Suppressor macrophage (primary cell): ENCODE measurements around the gene SORL1.
"Not testable (repeated sequence)": the region's sequence is repeated elsewhere in the genome, so short reads cannot be mapped to it uniquely, and the experiment has no call there.

Experiments used
- DNase-seq, 4 experiments: peaks; one replicate each; pipeline ENCODE4 v3.0.0-alpha.2; 2020 to 2022

SORL1 gene

DNA sequence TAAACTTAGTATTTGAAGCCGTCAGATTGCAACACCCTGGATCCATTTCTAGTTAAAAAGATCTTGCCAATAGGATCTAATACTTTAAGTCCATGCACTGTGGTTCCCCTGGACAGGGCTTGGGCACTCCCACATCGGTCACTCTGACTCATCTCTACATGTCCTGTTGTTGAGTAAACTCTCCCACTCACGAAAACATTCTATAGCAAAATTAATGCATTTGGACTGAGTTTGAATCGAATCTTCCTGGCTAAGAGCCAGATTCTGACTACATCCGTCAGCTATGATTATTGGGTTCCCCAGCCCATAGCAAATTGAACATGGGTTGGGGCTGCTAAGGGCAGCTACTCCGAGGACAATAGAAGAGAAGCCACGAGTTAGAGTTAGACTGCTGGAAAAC is 182.8 kb downstream of the SORL1 start:
- peak; percentile 70 to 90 (median 81) for DNase-seq

DNA sequence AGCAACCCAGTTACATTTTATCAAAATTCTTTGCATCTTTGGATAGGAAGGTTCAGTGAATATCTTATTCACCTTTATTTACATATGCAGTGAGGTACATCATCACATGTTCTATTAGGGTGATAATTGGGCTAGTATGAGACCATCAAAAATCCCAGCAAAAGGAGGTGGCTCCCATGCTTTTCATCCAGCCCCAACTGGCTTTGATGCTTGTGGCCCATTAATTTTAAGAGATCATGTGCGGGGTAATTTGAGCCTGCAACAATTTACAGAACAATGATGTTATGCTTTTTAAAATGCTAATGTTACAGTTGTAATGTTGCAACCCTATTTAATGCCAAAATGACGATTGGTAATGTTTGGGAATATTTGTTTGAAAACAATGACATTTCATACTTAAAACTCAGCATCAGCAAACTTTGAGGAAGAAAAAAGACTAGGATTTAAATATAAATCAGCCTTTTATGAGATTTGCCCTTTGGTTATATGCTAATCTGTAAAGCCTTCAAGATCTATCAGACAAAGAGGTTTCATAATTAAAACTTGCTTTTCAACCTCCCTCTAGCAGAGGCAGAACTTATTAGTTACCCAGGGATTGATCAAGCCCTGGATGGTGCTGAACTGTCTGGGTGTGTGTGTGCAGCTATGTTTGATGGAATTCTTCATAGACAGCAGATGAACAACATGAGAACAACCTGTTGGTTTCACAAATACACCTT is 184.1 kb downstream of the SORL1 start:
- no peak for DNase-seq

- DNase-seq = peak in 2 of 4 experiments; percentile 21 to 29
Measured at GRCh38 chr11:121636800-121637176, 184.7 kb downstream of the SORL1 start.

DNA sequence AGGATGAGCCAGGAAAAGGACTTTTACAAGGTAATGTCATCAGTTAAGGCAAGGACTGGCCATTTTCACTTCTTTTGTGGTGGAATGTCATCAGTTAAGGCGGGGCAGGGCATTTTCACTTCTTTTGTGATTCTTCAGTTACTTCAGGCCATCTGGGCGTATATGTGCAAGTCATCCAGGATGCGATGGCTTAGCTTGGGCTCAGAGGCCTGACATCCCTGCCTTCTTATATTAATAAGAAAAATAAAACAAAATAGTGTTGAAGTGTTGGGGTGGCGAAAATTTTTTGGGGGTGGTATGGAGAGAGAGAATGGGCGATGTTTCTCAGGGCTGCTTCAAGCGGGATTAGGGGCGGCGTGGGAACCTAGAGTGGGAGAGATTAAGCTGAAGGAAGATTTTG is 185.5 kb downstream of the SORL1 start:
- not testable (repeated sequence) for DNase-seq

- DNase-seq = peak; percentile 40 to 80 (median 70)
Measured at GRCh38 chr11:121643479-121644186, 191.5 kb downstream of the SORL1 start.

DNA sequence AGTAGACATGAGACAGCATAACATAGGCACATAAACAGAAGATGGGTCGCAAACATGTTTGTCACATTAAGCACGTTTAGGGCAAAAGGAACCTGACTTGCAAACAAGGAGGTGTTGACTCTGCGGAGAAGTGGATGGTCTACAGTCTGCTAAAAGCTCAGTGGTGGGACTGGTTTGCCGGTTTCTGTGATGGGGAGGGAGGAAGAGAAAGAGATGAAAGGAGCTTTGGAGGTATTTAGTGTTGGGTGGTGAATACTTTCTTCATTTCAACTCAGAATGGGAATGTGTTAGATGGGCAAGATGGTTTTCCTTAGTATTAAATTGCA is 192.0 kb downstream of the SORL1 start:
- DNase-seq = no peak

DNA sequence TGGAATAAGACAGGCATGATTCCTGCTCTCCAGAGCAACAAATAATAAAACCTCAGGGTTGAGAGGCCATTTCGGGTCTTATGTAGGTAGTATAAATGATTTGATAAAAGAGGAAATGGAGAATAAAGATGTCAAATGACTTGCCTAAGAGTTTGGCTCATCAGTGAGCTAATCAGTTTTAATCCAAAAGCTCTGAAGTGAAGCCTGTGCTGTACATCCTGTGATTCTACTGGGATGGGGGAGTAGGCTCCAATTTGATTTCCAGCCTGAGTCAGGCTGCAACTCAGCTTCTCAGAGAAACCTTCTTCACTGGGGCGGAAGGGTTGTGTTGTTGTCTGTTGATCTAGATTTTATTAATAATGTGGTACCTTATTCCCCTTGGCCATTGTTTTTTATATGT is 192.9 kb downstream of the SORL1 start:
- DNase-seq = peak; percentile 12 to 62 (median 28)

GRCh38 chr11:121645596-121645995 is 193.5 kb downstream of the SORL1 start:
- no peak for DNase-seq

GRCh38 chr11:121648306-121648705 is 196.2 kb downstream of the SORL1 start:
- DNase-seq = no peak

DNA sequence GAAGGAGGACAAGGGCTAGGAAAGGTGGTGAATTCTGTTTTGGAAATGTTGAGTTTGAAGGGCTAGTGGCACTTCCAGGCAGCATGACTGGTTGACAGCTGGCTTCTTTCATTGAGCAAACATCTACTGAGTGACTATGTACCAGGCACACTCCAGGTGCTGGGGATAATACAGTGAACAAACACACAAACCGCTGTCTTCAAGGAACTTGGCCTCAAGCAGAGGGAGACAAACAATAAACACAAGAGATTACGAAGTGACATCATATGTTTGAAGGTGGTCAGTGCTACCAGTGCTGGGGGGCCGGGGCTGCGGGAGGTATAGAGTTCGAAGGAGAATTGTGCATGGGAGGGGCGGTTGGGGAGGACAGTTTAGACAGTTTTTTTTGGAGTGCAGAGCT is 197.7 kb downstream of the SORL1 start:
- no peak for DNase-seq

GRCh38 chr11:121650351-121651256 is 198.5 kb downstream of the SORL1 start:
- DNase-seq = no peak

DNA sequence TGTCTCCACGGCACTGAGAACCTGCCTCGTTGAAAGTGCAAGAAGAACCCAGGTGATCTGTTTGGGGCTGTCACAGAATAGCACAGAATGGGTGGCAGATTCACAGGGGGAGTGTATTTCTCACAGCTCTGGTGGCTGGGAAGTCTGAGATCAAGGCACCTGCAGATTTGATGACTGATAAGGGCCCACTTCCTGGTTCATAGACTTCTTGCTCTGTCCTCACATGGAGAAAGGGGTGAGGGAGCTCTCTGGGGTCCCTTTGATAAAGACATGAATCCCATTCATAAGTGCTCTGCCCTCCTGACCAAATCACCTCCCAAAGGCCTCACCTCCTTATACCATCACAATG is 199.1 kb downstream of the SORL1 start:
- DNase-seq = no peak

GRCh38 chr11:121652971-121653370 is 200.9 kb downstream of the SORL1 start:
- DNase-seq = no peak

GRCh38 chr11:121654259-121654842 is 202.2 kb downstream of the SORL1 start:
- no peak for DNase-seq

DNA sequence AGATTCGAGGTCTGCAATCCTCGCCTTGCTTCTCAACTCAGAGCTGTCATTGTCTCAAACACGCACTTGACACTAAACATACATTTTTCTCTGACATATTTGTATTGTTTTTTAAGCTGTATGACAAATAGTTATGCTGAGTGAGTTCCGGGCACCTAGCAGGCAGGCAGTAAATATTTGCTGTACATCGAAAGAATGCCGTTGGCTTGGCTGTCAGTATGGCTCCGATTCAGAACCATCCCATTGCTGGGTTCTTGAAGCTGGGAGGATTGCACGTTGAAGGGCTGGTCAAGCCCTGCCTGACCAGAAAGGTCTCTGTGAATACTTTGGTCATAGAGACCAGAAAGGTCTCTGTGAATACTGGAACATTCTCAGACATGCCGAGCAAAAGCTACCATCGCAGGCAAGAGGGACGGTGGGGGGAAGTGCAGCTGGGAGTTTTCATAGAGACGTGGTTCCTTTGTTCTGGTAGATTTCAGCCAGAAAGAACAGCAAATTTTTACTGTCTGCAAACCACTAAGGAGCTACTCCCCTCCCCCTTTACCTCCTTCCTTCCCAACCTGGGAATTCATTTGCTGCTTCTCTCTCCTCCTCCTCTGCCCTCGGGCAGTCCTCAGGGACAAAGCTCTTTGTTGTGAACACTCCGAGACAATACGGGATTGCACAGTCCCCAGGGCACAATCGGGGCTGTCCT is 202.9 kb downstream of the SORL1 start:
- peak in 2 of 4 experiments; percentile 18 to 28 for DNase-seq

- peak; percentile 91 to 94 (median 94) for DNase-seq
Measured at GRCh38 chr11:121655537-121656327, 203.6 kb downstream of the SORL1 start.

DNA sequence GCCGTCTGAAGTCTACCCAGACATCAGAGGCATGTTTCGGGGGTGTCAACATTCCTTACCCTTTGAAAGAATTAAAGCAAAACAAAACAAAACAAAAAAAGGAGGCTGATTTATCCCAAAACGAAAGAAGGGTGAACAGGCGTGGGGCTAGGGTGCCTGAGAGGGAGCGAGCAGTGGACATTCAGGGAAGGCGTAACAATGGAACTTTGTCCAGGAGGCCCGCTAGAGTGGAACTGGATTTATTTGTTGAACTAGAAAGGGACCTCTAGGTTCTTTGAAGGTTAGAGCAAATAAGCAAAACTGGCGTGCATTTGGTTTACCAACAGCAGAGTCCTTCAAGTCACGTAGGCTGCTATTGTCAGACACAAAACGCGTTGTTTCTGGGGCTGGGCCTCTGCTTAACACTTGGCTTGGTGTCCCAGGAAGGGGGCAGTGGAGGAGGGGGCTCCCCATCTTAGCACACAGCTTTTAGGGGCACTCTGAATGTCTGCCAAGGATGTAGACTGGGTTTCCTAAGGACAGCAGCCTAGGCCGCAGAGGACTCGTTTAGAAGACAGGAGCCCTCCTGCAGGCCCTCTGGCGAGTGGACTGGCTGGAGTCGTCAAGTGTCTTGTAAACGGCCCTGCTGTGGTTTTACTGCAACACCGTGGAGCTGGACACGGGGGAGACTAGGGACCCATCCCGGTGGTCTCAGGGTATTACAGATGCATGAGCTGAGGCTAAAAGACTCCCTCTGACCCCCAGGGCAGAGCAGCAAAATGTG is 204.4 kb downstream of the SORL1 start:
- no peak for DNase-seq

GRCh38 chr11:121657146-121657545 is 205.0 kb downstream of the SORL1 start:
- no peak for DNase-seq

DNA sequence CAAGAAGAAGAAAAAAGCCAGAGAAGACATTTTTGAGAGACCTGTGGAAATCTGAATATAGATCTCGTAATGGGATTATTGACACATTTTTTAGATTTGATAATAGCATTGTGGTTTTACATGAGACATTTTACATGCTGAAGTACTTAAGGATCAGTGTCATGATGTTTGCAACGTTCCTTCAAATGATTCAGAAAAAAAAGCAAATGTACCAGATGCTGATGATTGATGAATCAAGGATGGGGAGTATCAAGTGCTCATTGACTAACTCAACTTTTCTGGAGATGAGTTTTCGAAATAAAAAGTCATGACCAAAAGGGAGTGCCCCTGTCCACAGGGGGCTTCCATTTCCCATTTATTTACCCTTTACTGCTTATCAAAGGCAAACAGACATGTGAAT is 207.7 kb downstream of the SORL1 start:
- no peak for DNase-seq

GRCh38 chr11:121661880-121662486 is 209.9 kb downstream of the SORL1 start:
- no peak for DNase-seq
